HPDE6-E6E7 (cell line): Measurements from ENCODE around the gene SLC25A10.
"Not testable (repeated sequence)": the region's sequence is repeated elsewhere in the genome, so short reads cannot be mapped to it uniquely, and the experiment has no call there.

Experiments used
- DNase-seq: peaks from one replicate; pipeline ENCODE4 v3.0.0; 2011; ENCODE audit warnings: missing footprints; ENCODE audit errors: extremely low spot score

SLC25A10 gene

GRCh38 chr17:81722184-81723120 is 10.4 kb downstream of the SLC25A10 start:
- no peak for DNase-seq

GRCh38 chr17:81723651-81724209 is 11.6 kb downstream of the SLC25A10 start:
- no peak for DNase-seq

GRCh38 chr17:81725439-81725838 is 13.4 kb downstream of the SLC25A10 start:
- DNase-seq = no peak

GRCh38 chr17:81726004-81726403 is 13.9 kb downstream of the SLC25A10 start:
- no peak for DNase-seq

- DNase-seq = no peak
Observed at GRCh38 chr17:81727324-81728031, 15.4 kb downstream of the SLC25A10 start.

- DNase-seq = peak; percentile 97
Observed at GRCh38 chr17:81733507-81734404, 21.7 kb downstream of the SLC25A10 start.

GRCh38 chr17:81734405-81735263 is 22.6 kb downstream of the SLC25A10 start:
- no peak for DNase-seq

- peak; percentile 55 for DNase-seq
Observed at GRCh38 chr17:81735264-81736102, 23.4 kb downstream of the SLC25A10 start.

- no peak for DNase-seq
Observed at GRCh38 chr17:81737947-81738800, 26.1 kb downstream of the SLC25A10 start.

GRCh38 chr17:81738801-81739393 is 26.8 kb downstream of the SLC25A10 start:
- DNase-seq = no peak

- not testable (repeated sequence) for DNase-seq
Observed at GRCh38 chr17:81739593-81739992, 27.5 kb downstream of the SLC25A10 start.

- DNase-seq = no peak
Observed at GRCh38 chr17:81740395-81740961, 28.4 kb downstream of the SLC25A10 start.

GRCh38 chr17:81741049-81741593 is 29.0 kb downstream of the SLC25A10 start:
- no peak for DNase-seq

GRCh38 chr17:81741594-81742452 is 29.7 kb downstream of the SLC25A10 start:
- DNase-seq = no peak
